ENCODE results near the gene CYB561A3. TPM values are rescaled to one million over a fixed set of nuclear protein-coding genes. Genes with fewer than 3 reads are reported as not detected.
A peak's percentile ranks its signal among the peaks of the same experiment; 100 is the strongest.
"Not testable (repeated sequence)": the region's sequence is repeated elsewhere in the genome, so short reads cannot be mapped to it uniquely, and the experiment has no call there.

CYB561A3 gene
- total RNA-seq, 2 experiments from 2014 or later: 28.1 to 63.8 TPM

GRCh38 chr11:61384271-61385242, 22.9 kb upstream of the CYB561A3 start:
- Histone ChIP-seq H3K4me3 (ENCODE audit: low read depth, low read length, poor library complexity, severe bottlenecking) (no peak overlapping the region), H3K9me3 (ENCODE audit: low read length) (no peaks in the 10 kb centered on the region), H3K36me3 (ENCODE audit: insufficient read depth, low read length) (no peaks in the 10 kb centered on the region), H3K4me2 (ENCODE audit: low read length) (no peak overlapping the region), H3K4me1 (ENCODE audit: insufficient read depth, low read length, poor library complexity, severe bottlenecking) (no peaks in the 10 kb centered on the region), H3K27ac (ENCODE audit: low read depth, low read length, poor library complexity, severe bottlenecking) (no peak overlapping the region), H4K20me1 (ENCODE audit: insufficient read depth, low read length) (no peaks in the 10 kb centered on the region), H2AFZ (ENCODE audit: low read length) (no peak overlapping the region), H3K79me2 (ENCODE audit: insufficient read depth, low read depth, low read length) (no peaks in the 10 kb centered on the region), H3K9me2 (ENCODE audit: insufficient read depth, low read length) (no peaks in the 10 kb centered on the region)
- POLR2A ChIA-PET: interaction anchor here (0.8 to 4.4 kb wide), 8 partner anchors 10 to 49 kb away, joined by 3 to 41 read pairs (median 4); partner anchors contain the start of gene TMEM138
- CTCF ChIA-PET (ENCODE audit: unreplicated experiment): interaction anchor here (1.0 to 3.0 kb wide), 4 partner anchors 9 to 51 kb away, joined by 4 to 48 read pairs (median 7); partner anchors contain the start of genes DDB1 and TKFC
- TF ChIP-seq CTCF (conservative IDR thresholded peaks at IDR 0.05; ENCODE audit: low read length) (no peak; the same call in 1 of the 2 replicates), EZH2phosphoT487 (IDR thresholded peaks at IDR 0.05; ENCODE audit: borderline replicate concordance, low read depth, low read length) (no peak)
- BruUV-seq (replicated peaks): no TSS peak
- intact Hi-C loops (cut with micrococcal nuclease; ENCODE audit: unreplicated experiment): loop anchor here (1.0 kb wide), 2 partner anchors 48 to 130 kb away; no protein-coding TSS in a partner anchor
- DNase-seq (ENCODE audit: low spot score): peak; percentile 18

DNA sequence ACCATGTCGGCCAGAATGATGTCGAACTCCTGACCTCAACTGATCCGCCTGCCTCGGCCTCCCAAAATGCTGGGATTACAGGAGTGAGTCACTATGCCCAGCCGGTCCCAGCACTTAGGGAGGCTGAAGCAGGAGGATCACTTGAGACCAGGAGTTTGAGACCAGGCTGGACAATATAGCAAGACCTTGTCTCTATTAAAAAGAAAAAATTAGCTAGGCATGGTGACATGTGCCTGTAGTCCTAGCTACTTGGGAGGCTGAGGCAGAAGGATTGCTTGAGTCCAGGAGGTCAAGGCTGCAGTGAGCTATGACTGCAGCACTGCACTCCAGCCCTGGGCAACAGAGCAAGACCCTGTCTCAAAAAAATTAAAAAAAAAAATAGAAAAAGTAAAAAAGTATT, 22.2 kb upstream of the CYB561A3 start:
- H4K20me1 ChIP-seq (ENCODE audit: insufficient read depth, low read length); H3K4me2 ChIP-seq (ENCODE audit: low read length); H3K27ac ChIP-seq (ENCODE audit: low read depth, low read length, poor library complexity, severe bottlenecking); H3K4me3 ChIP-seq (ENCODE audit: low read depth, low read length, poor library complexity, severe bottlenecking); H3K9me3 ChIP-seq (ENCODE audit: low read length); H3K4me1 ChIP-seq (ENCODE audit: insufficient read depth, low read length, poor library complexity, severe bottlenecking); BruUV-seq (replicated peaks); H3K79me2 ChIP-seq (ENCODE audit: insufficient read depth, low read depth, low read length); H2AFZ ChIP-seq (ENCODE audit: low read length); H3K36me3 ChIP-seq (ENCODE audit: insufficient read depth, low read length); DNase-seq (ENCODE audit: low spot score); H3K9me2 ChIP-seq (ENCODE audit: insufficient read depth, low read length); intact Hi-C loops (cut with micrococcal nuclease; ENCODE audit: unreplicated experiment): not testable (repeated sequence)
- CTCF ChIA-PET (ENCODE audit: unreplicated experiment): interaction anchor here (3.0 kb wide), 1 partner anchor 48 kb away, joined by 48 read pairs; no protein-coding TSS in a partner anchor
- POLR2A ChIA-PET: interaction anchor here (0.8 to 4.4 kb wide), 3 partner anchors 21 to 49 kb away, joined by 3 to 41 read pairs (median 10); partner anchors contain the start of gene TMEM138

- BruUV-seq (replicated peaks): no TSS peak
- no peak for DNase-seq (ENCODE audit: low spot score)
- no peak overlapping the region for H3K4me2 ChIP-seq (ENCODE audit: low read length)
- H3K4me1 ChIP-seq (ENCODE audit: insufficient read depth, low read length, poor library complexity, severe bottlenecking): no peaks in the 10 kb centered on the region
- no peaks in the 10 kb centered on the region for H3K79me2 ChIP-seq (ENCODE audit: insufficient read depth, low read depth, low read length)
- no peak overlapping the region for H3K27ac ChIP-seq (ENCODE audit: low read depth, low read length, poor library complexity, severe bottlenecking)
- H4K20me1 ChIP-seq (ENCODE audit: insufficient read depth, low read length): no peaks in the 10 kb centered on the region
- H3K4me3 ChIP-seq (ENCODE audit: low read depth, low read length, poor library complexity, severe bottlenecking): no peak overlapping the region
- H3K36me3 ChIP-seq (ENCODE audit: insufficient read depth, low read length): peaks cover 14% of the 10 kb centered on the region
- POLR2A ChIA-PET: interaction anchor here (0.7 to 1.1 kb wide), 2 partner anchors 45 to 119 kb away, joined by 3 to 5 read pairs; no protein-coding TSS in a partner anchor
- TF ChIP-seq CTCF (conservative IDR thresholded peaks at IDR 0.05; ENCODE audit: low read length) (no peak), EZH2phosphoT487 (IDR thresholded peaks at IDR 0.05; ENCODE audit: borderline replicate concordance, low read depth, low read length) (no peak)
- no peaks in the 10 kb centered on the region for H3K9me2 ChIP-seq (ENCODE audit: insufficient read depth, low read length)
- intact Hi-C loops (cut with micrococcal nuclease; ENCODE audit: unreplicated experiment): no loop called here
- no peak overlapping the region for H2AFZ ChIP-seq (ENCODE audit: low read length)
- H3K9me3 ChIP-seq (ENCODE audit: low read length): no peaks in the 10 kb centered on the region
- CTCF ChIA-PET (ENCODE audit: unreplicated experiment): no interaction called here
Observed at GRCh38 chr11:61380884-61381283, 19.2 kb upstream of the CYB561A3 start.

Data from OCI-LY7 (cell line).